Mammary epithelial cell (primary cell): ENCODE data around the gene CLEC3B.

Experiments
- CTCF ChIP-seq, 2 donors: IDR thresholded peaks in 1 of 2; conservative IDR thresholded peaks in 1 of 2; 2 replicates each; pipeline ENCODE4 v1.5.1; 2011 to 2012; ENCODE audit warnings: inconsistent platforms in 2 of 2, low read length in 2 of 2, mild to moderate bottlenecking in 2 of 2, control low read depth in 1 of 2, low read depth in 1 of 2; ENCODE audit not compliant: insufficient read depth in 1 of 2; ENCODE audit errors: extremely low read depth in 1 of 2
- EZH2 ChIP-seq: IDR thresholded peaks from 2 replicates; pipeline ENCODE4 v1.6.1; 2012; ENCODE audit warnings: low read length, inconsistent platforms, borderline replicate concordance

GRCh38 chr3:45002720-45003119 lies 23.4 kb upstream of the CLEC3B start:
- no peak for TF ChIP-seq CTCF (conservative IDR thresholded peaks at IDR 0.05 in 1 of 2, IDR thresholded peaks at IDR 0.05 in 1 of 2; ENCODE audit: extremely low read depth in 1 of 2, insufficient read depth in 1 of 2, low read depth in 1 of 2, low read length in 2 of 2)
- TF ChIP-seq EZH2 = no peak
